ENCODE results near the gene VPS45.
"Not testable (repeated sequence)": the region's sequence is repeated elsewhere in the genome, so short reads cannot be mapped to it uniquely, and the experiment has no call there.

Gene VPS45

DNA sequence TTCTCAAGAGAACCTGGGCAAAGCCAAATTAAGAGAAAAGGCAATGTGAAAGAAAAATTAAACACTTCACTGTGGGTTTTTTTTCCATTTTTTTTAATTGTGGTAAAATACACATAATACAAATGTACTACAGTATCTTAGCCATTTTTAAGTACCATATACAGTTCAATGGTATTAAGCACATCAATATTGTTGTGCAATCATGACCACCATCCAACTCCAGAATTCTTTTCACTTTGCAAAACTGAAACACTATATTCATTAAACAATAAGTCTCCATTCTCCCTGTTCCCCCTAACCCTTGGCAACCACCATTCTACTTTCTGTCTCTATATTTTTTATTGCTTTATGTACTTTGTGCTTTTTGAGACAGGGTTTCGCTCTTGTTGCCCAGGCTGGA lies 39.3 kb upstream of the VPS45 start:
- no peak for DNase-seq (ENCODE audit: extremely low read depth, low read depth)
- no peak overlapping the region for H3K4me3 ChIP-seq (replicated peaks; ENCODE audit: low read depth, low read length)
- TF ChIP-seq, protein P1, sequence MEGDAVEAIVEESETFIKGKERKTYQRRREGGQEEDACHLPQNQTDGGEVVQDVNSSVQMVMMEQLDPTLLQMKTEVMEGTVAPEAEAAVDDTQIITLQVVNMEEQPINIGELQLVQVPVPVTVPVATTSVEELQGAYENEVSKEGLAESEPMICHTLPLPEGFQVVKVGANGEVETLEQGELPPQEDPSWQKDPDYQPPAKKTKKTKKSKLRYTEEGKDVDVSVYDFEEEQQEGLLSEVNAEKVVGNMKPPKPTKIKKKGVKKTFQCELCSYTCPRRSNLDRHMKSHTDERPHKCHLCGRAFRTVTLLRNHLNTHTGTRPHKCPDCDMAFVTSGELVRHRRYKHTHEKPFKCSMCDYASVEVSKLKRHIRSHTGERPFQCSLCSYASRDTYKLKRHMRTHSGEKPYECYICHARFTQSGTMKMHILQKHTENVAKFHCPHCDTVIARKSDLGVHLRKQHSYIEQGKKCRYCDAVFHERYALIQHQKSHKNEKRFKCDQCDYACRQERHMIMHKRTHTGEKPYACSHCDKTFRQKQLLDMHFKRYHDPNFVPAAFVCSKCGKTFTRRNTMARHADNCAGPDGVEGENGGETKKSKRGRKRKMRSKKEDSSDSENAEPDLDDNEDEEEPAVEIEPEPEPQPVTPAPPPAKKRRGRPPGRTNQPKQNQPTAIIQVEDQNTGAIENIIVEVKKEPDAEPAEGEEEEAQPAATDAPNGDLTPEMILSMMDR (IDR thresholded peaks at IDR 0.05; ENCODE audit: low read depth, low read length, missing control alignments), result no peak

DNA sequence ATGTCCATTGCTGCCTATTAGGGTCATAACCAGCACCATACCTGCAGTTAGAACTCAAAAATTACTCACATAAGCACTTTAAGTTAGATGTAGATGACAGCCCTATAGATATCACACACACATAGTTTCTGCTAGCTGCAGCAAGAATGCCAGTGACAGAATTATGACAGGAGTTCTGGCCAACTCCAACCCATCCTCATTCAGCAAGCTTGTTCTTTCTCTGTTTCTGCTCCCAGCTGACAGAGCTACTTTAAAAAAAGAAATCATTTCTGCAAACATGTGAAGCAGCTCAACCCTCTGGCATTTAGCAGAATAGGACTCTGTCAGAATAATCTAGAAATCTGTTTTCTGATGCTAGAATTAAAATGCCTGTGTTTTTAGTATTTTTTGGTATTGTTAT lies 33.2 kb upstream of the VPS45 start:
- no peak for DNase-seq (ENCODE audit: extremely low read depth, low read depth)
- H3K4me3 ChIP-seq (replicated peaks; ENCODE audit: low read depth, low read length), result no peak overlapping the region
- TF ChIP-seq, protein P1 (IDR thresholded peaks at IDR 0.05; ENCODE audit: low read depth, low read length, missing control alignments), result no peak

DNA sequence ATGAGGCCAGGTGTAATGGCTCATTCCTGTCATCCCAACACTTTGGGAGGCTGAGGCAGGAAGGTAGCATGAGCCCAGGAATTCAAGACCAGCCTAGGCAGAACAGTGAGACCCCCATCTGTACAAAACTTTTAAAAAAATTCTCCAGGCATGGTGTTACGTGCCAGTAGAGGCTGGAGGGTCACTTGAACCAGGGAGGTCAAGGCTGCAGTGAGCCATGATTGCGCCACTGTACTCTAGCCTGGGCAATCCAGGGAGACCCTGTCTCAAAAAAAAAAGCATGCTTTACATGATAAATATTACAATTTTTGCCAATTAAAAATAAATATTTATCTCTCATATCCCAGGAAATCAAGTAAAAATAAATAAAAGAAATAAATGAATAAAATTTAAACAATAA lies 17.6 kb upstream of the VPS45 start:
- H3K4me3 ChIP-seq (replicated peaks; ENCODE audit: low read depth, low read length), result no peak overlapping the region
- TF ChIP-seq, protein P1 (IDR thresholded peaks at IDR 0.05; ENCODE audit: low read depth, low read length, missing control alignments), result no peak
- no peak for DNase-seq (ENCODE audit: extremely low read depth, low read depth)

DNA sequence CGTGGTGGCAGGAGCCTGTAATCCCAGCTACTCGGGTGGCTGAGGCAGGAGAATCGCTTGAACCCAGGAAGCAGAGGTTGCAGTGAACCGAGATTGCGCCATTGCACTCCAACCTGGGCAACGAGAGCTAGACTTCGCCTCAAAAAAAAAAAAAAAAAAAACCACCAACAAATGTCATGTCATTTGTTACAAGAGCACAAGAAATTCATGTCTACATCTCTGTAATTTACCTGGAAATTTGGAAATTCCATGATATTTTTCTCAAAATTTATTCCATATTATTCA lies 16.5 kb upstream of the VPS45 start:
- no peak overlapping the region for H3K4me3 ChIP-seq (replicated peaks; ENCODE audit: low read depth, low read length)
- no peak for DNase-seq (ENCODE audit: extremely low read depth, low read depth)
- TF ChIP-seq, protein P1 (IDR thresholded peaks at IDR 0.05; ENCODE audit: low read depth, low read length, missing control alignments), result no peak

DNA sequence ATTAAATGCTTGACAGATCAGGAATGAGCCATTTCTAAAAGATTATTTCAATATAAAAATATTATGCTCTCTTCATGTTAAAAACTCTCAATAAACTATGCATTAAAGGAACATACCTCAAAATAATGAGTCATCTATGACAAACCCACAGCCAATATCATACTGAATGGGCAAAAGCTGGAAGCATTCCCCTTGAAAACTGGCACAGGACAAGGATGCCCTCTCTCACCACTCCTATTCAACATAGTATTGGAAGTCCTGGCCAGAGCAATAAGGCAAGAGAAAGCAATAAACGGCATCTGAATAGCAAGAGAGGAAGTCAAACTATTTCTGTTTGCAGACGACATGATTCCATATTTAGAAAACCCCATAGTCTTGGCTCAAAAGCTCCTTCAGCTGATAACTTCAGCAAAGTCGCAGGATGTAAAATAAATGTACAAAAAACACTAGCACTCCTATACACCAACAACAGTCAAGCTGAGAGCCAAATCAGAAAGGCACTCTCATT lies 15.6 kb upstream of the VPS45 start:
- not testable (repeated sequence) for H3K4me3 ChIP-seq (replicated peaks; ENCODE audit: low read depth, low read length); DNase-seq (ENCODE audit: extremely low read depth, low read depth)

DNA sequence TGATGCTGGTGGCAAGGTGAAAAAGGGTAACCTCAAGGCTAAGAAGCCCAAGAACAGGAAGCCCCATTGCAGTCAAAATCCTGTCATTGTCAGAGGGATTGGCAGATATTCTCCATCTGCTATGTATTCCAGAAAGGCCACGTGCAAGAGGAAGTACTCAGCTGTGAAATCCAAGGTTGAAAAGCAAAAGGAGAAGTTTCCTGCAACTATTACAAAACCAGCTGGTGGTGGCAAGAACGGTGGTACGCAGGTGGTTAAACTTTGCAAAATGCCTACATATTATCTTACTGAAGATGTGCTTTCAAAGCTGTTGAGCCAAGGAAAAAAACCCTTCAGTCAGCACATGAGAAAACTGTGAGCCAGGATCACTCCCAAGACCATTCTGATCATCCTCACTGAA lies 13.7 kb upstream of the VPS45 start:
- no peak overlapping the region for H3K4me3 ChIP-seq (replicated peaks; ENCODE audit: low read depth, low read length)
- TF ChIP-seq, protein P1 (IDR thresholded peaks at IDR 0.05; ENCODE audit: low read depth, low read length, missing control alignments), result no peak
- DNase-seq (ENCODE audit: extremely low read depth, low read depth), result no peak

DNA sequence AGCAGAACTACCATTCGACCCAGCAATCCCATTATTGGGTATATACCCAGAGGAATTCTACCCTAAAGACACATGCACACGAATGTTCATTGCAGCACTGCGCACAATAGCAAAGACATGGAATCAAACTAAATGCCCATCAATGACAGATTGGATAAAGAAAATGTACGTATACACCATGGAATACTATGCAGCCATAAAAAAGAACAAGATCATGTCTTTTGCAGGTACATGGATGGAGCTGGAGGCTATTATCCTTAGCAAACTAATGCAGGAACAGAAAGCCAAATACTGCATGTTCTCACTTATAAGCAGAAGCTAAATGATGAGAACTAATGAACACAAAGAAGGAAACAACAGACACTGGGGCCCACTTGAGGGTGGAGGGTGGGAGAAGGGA lies 12.1 kb upstream of the VPS45 start:
- DNase-seq (ENCODE audit: extremely low read depth, low read depth); H3K4me3 ChIP-seq (replicated peaks; ENCODE audit: low read depth, low read length): not testable (repeated sequence)

DNA sequence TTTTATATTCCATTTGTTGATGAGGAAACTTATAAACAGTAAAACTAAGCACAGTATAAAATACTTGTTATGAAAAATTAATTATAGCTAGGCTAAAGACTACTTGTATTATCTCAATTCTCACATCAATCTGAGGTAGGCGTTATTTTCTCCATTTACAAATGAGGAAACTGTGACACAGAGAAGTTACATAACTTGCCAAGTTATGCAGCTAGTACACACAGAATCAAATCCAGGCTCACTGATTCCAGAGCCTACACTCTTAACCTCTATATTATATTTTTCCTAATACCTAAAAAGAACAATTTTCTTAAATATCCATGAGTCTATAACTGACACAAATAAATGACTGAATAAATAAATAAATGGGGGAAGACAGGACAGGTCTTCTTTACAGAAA lies 11.2 kb upstream of the VPS45 start:
- DNase-seq (ENCODE audit: extremely low read depth, low read depth), result no peak
- TF ChIP-seq, protein P1 (IDR thresholded peaks at IDR 0.05; ENCODE audit: low read depth, low read length, missing control alignments), result no peak
- no peak overlapping the region for H3K4me3 ChIP-seq (replicated peaks; ENCODE audit: low read depth, low read length)

Measured in HFF-Myc (cell line).